GM12873 (cell line): ENCODE data around the gene GMDS.

ENCODE experiments used
- TF ChIP-seq, protein P1 (sequence below): IDR thresholded peaks from 2 replicates; pipeline ENCODE4 v1.5.1; 2012; ENCODE audit warnings: low read depth, mild to moderate bottlenecking, moderate library complexity, low read length, control low read depth; ENCODE audit not compliant: insufficient read depth; ENCODE audit errors: missing control alignments

GMDS gene

GRCh38 chr6:2228392-2228791 lies 17.0 kb downstream of the GMDS start:
- TF ChIP-seq, protein P1, sequence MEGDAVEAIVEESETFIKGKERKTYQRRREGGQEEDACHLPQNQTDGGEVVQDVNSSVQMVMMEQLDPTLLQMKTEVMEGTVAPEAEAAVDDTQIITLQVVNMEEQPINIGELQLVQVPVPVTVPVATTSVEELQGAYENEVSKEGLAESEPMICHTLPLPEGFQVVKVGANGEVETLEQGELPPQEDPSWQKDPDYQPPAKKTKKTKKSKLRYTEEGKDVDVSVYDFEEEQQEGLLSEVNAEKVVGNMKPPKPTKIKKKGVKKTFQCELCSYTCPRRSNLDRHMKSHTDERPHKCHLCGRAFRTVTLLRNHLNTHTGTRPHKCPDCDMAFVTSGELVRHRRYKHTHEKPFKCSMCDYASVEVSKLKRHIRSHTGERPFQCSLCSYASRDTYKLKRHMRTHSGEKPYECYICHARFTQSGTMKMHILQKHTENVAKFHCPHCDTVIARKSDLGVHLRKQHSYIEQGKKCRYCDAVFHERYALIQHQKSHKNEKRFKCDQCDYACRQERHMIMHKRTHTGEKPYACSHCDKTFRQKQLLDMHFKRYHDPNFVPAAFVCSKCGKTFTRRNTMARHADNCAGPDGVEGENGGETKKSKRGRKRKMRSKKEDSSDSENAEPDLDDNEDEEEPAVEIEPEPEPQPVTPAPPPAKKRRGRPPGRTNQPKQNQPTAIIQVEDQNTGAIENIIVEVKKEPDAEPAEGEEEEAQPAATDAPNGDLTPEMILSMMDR = no peak

GRCh38 chr6:2226775-2227174 lies 18.6 kb downstream of the GMDS start:
- TF ChIP-seq, protein P1 = no peak

GRCh38 chr6:2225422-2226392 lies 19.7 kb downstream of the GMDS start:
- TF ChIP-seq, protein P1 = no peak

DNA sequence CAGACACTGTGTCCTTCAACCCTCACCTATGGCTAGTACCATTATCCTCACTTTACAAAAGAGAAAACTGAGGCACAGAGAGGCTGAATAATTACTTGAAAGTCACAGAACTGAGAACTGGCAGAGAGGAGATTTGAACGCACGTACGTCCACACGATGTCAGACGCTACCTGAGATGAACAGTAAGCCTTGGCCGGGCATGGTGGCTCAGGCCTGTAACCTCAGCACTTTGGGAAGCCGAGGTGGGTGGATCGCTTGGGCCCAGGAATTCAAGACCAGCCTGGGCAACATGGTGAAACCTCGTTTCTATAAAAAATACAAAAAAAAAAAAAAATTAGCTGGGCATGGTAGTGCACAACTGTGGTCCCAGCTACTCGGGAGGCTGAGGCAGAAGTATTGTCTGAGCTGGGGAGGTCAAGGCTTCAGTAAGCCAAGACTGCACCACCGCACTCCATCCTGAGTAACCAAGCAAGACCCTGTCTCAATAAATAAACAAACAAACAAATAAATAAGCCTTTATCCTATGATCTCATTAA lies 20.5 kb downstream of the GMDS start:
- TF ChIP-seq, protein P1 = no peak

- TF ChIP-seq, protein P1 = no peak
These were observed 23.0 kb downstream of the GMDS start for GRCh38 chr6:2222275-2222842.

GRCh38 chr6:2221726-2222274 lies 23.6 kb downstream of the GMDS start:
- TF ChIP-seq, protein P1 = no peak

DNA sequence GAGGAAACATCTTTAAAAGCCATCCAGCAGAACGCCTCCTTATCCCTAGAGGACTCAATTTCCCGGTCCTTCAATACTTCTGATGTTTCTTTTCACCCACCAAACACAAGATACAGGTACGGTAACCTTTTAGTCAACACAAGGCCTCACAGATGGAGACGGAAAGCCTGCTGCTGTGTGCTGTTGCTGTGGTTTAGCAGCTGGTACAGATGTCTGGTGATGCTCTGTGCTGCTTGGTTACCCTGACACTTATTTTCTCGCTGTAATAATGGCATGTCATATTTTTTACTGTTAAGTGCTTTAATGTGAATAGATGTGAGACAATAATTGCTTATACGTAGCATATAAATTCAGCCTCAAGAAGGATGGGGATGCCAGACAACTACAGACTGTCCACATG lies 25.3 kb downstream of the GMDS start:
- TF ChIP-seq, protein P1 = no peak
